NCI-H526 treated with DMSO at 0.1 percent for 48 hours (cell line): ENCODE measurements around the gene ADCY5.

Source experiments
- DNase-seq: peaks from one replicate; lab custom pipeline; 2025; lab: John Stamatoyannopoulos, UW

Gene ADCY5

GRCh38 chr3:123458255-123458654, 9.4 kb upstream of the ADCY5 start:
- DNase-seq = no peak

- DNase-seq = no peak
These were observed 9.0 kb upstream of the ADCY5 start for GRCh38 chr3:123457841-123458240.

- DNase-seq = no peak
These were observed 4.8 kb upstream of the ADCY5 start for GRCh38 chr3:123453675-123454074.

- DNase-seq = no peak
These were observed 2.3 kb upstream of the ADCY5 start for GRCh38 chr3:123451186-123451585.

GRCh38 chr3:123449997-123450604, 1.2 kb upstream of the ADCY5 start:
- no peak for DNase-seq

- peak; percentile 10 for DNase-seq
These were observed 459 bp upstream of the ADCY5 start for GRCh38 chr3:123449102-123449996.

GRCh38 chr3:123447749-123448517, 957 bp downstream of the ADCY5 start:
- DNase-seq = no peak

GRCh38 chr3:123447416-123447748, 1.5 kb downstream of the ADCY5 start:
- DNase-seq = no peak

- no peak for DNase-seq
These were observed 2.2 kb downstream of the ADCY5 start for GRCh38 chr3:123446610-123447109.

GRCh38 chr3:123446210-123446609, 2.7 kb downstream of the ADCY5 start:
- DNase-seq = no peak

- DNase-seq = no peak
These were observed 3.2 kb downstream of the ADCY5 start for GRCh38 chr3:123445702-123446101.

- DNase-seq = no peak
These were observed 4.1 kb downstream of the ADCY5 start for GRCh38 chr3:123444744-123445143.

- DNase-seq = no peak
These were observed 4.9 kb downstream of the ADCY5 start for GRCh38 chr3:123444023-123444422.

GRCh38 chr3:123442908-123443307, 6.0 kb downstream of the ADCY5 start:
- no peak for DNase-seq

GRCh38 chr3:123442125-123442524, 6.8 kb downstream of the ADCY5 start:
- DNase-seq = no peak

GRCh38 chr3:123439806-123440580, 8.9 kb downstream of the ADCY5 start:
- no peak for DNase-seq

GRCh38 chr3:123432832-123433523, 15.9 kb downstream of the ADCY5 start:
- DNase-seq = no peak

- no peak for DNase-seq
These were observed 17.1 kb downstream of the ADCY5 start for GRCh38 chr3:123431658-123432324.

GRCh38 chr3:123431007-123431657, 17.8 kb downstream of the ADCY5 start:
- DNase-seq = no peak

GRCh38 chr3:123430266-123430665, 18.6 kb downstream of the ADCY5 start:
- no peak for DNase-seq
